IMR-90 (cell line): ENCODE data around the gene ZC2HC1B.

ENCODE experiments used
- CTCF ChIP-seq: conservative IDR thresholded peaks from 2 replicates; pipeline ENCODE4 v1.5.1; 2012; ENCODE audit warnings: mild to moderate bottlenecking, low read depth, low read length, improper control_type of control experiment
- POLR2A ChIP-seq: IDR thresholded peaks from 2 replicates; pipeline ENCODE4 v1.6.1; 2012; ENCODE audit warnings: mild to moderate bottlenecking, low read depth, low read length
- RAD21 ChIP-seq: IDR thresholded peaks from 2 replicates; pipeline ENCODE4 v1.6.1; 2012; ENCODE audit warnings: low read length, improper control_type of control experiment
- SMC3 ChIP-seq: fragments of 150-350 bp; IDR thresholded peaks from 2 replicates; pipeline ENCODE4 v1.6.1; 2016; ENCODE audit warnings: low read depth, mild to moderate bottlenecking, antibody characterized with exemption, low read length, moderate library complexity

GRCh38 chr6:143965503-143966171 lies 101.4 kb downstream of the ZC2HC1B start:
- TF ChIP-seq CTCF (no peak), POLR2A (no peak), SMC3 (no peak), RAD21 (no peak)
